Sigmoid colon (tissue), 7 donors: Measurements from ENCODE around the gene NCOR1. TPM values are rescaled to one million over a fixed set of nuclear protein-coding genes. Genes with fewer than 3 reads are reported as not detected.
A peak's percentile ranks its signal among the peaks of the same experiment; 100 is the strongest.

Experiments used
- DNase-seq: peaks from one replicate; pipeline ENCODE4 v3.0.0-alpha.2; 2019
- H3K27ac ChIP-seq, 4 donors: fragments of 200-600 bp; sonication (generic); one replicate each; pipeline ENCODE4 v1.5.1; 2016 to 2019; ENCODE audit warnings: mild to moderate bottlenecking in 1 of 4
- H3K27me3 ChIP-seq, 3 donors: fragments of 200-600 bp; sonication (generic); one replicate each; pipeline ENCODE4 v1.5.1; 2019; ENCODE audit warnings: mild to moderate bottlenecking in 1 of 3
- H3K36me3 ChIP-seq, 4 donors: fragments of 200-600 bp; sonication (generic); one replicate each; pipeline ENCODE4 v1.5.1; 2016 to 2019
- H3K4me1 ChIP-seq, 4 donors: fragments of 200-600 bp; sonication (generic); one replicate each; pipeline ENCODE4 v1.5.1; 2017 to 2019
- H3K4me3 ChIP-seq, 4 donors: fragments of 200-600 bp; sonication (generic); one replicate each; pipeline ENCODE4 v1.5.1; 2017 to 2019; ENCODE audit warnings: mild to moderate bottlenecking in 2 of 4, moderate library complexity in 1 of 4
- H3K9me3 ChIP-seq, 4 donors: fragments of 200-600 bp in 3 of 4; sonication (generic) in 3 of 4; one replicate each; pipeline versions ENCODE4 v1.5.1 to v1.6.1; 2013 to 2019
- EP300 ChIP-seq, 4 donors: sonication (generic); formaldehyde crosslinking; IDR thresholded peaks; one replicate each; pipeline ENCODE4 v1.6.1; 2017; ENCODE audit warnings: antibody characterized with exemption in 4 of 4
- POLR2A ChIP-seq, 2 donors: fragments of 450-650 bp; IDR thresholded peaks; one replicate each; pipeline ENCODE4 v1.6.1; 2016; ENCODE audit warnings: antibody characterized with exemption in 2 of 2, mild to moderate bottlenecking in 2 of 2, moderate library complexity in 2 of 2
- POLR2AphosphoS5 ChIP-seq, 4 donors: sonication (generic); formaldehyde crosslinking; IDR thresholded peaks; one replicate each; pipeline ENCODE4 v1.6.1; 2017; ENCODE audit warnings: antibody characterized with exemption in 4 of 4
- WGBS, 2 donors: extraction: QIAGEN DNeasy Blood & Tissue Kit; methylation state at CpG; one replicate each; pipeline ENCODE4 v1.1.7; 2013; 5-methylcytosine and 5-hydroxymethylcytosine counted together
- intact Hi-C: fragments of 100-400 bp; cut with DNase I; formaldehyde crosslinking; loops from one replicate; pipeline ENCODE4 v1.15.1; 2023
- polyA plus RNA-seq, 3 donors: library from polyadenylated mRNA; stranded (reverse); fragments of 200-250 nt; gene quantifications; one replicate each; pipeline ENCODE4 v1.2.3, GENCODE V29; 2013
- total RNA-seq, 4 donors: library from RNA; depleted of rRNA; stranded (reverse); fragments of >200 nt; gene quantifications; one replicate each; pipeline ENCODE4 v1.1.0, GENCODE V29; 2016
- TF ChIP-seq, protein P1 (sequence below), 4 experiments: fragments of 450-650 bp in 3 of 4; fragments of 200-600 bp in 1 of 4; IDR thresholded peaks; one replicate each; pipeline ENCODE4 v1.5.1; 2016 to 2019; ENCODE audit warnings: antibody characterized with exemption in 4 of 4, mild to moderate bottlenecking in 3 of 4, moderate library complexity in 2 of 4
- donor health status: healthy with polysubstance abuse.
- donor health status: Bipolar disorder and iron deficiency.
- donor health status: healthy.

NCOR1 gene
- total and polyA plus RNA-seq, 7 donors = 25.8 to 160 (median 93.1) TPM

DNA sequence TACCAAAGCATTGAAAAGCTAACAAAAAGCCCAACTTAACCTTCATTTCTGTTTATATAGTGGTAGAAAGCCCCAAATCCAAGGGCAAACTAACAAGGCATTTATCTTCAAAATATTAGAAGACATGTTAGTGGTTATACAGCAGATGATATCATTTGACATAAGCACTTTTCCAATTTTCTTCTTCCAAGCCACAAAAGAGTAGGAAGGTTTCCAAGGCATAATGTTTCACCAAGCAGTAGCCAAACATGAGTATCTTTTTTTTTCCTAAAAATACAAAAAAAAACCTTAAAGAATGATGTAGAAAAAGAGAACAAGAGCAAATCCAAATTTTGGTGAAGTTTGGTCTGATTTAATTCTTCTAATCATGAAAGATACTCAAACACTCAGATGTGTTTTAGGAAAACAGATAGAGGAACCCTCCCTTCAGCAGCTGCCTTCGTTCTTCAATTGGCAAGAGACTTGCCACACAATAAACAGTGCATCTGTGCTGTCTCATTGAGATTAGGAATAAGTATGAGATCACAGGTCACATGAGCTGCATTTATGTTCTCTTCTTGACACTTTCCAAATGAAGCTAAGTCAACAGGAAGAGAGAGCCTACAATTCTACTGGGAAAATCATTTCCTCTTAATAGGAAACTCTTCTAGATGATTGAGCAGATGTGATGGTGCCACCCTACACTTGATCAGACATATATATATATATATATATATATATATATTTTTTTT, 109.0 kb downstream of the NCOR1 start:
- Histone ChIP-seq H3K27me3 (no peaks in the 10 kb centered on the region), H3K36me3 (peaks cover 0 to 37% (median 6%) of the 10 kb centered on the region in 4 donors), H3K27ac (peak overlapping the region; percentile 8 to 61 (median 40)), H3K4me1 (no peaks in the 10 kb centered on the region), H3K4me3 (no peak overlapping the region), H3K9me3 (no peaks in the 10 kb centered on the region)
- peak in 3 of 4 donors; percentile 61 to 67 (median 63) for TF ChIP-seq POLR2AphosphoS5 (IDR thresholded peaks at IDR 0.05)
- no peak for TF ChIP-seq EP300 (IDR thresholded peaks at IDR 0.05)
- 54 to 69% methylated on average over 1 of the region's 1 CpG for WGBS, 2 donors
- intact Hi-C loops = no loop called here
- no peak for DNase-seq

DNA sequence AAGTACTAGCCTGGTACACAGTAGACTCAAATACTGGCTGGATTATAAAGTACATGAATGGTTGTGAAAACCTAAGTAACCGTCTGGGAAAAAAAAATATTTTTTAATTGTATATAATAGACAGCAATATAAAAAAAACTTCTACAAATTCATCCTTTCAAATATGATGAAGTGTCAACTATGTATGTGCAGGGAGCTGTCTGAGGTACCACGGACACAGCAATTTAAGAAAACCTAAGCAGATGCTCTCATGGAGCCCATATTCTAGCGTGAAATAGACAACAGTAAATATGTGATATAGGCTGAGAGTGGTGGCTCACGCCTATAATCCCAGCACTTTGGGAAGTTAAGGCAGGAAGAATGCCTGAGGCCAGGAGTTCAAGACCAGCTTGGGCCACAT, 111.1 kb downstream of the NCOR1 start:
- TF ChIP-seq POLR2AphosphoS5 (IDR thresholded peaks at IDR 0.05) = no peak
- no peak for TF ChIP-seq EP300 (IDR thresholded peaks at IDR 0.05)
- TF ChIP-seq, protein P1, sequence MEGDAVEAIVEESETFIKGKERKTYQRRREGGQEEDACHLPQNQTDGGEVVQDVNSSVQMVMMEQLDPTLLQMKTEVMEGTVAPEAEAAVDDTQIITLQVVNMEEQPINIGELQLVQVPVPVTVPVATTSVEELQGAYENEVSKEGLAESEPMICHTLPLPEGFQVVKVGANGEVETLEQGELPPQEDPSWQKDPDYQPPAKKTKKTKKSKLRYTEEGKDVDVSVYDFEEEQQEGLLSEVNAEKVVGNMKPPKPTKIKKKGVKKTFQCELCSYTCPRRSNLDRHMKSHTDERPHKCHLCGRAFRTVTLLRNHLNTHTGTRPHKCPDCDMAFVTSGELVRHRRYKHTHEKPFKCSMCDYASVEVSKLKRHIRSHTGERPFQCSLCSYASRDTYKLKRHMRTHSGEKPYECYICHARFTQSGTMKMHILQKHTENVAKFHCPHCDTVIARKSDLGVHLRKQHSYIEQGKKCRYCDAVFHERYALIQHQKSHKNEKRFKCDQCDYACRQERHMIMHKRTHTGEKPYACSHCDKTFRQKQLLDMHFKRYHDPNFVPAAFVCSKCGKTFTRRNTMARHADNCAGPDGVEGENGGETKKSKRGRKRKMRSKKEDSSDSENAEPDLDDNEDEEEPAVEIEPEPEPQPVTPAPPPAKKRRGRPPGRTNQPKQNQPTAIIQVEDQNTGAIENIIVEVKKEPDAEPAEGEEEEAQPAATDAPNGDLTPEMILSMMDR (IDR thresholded peaks at IDR 0.05) = no peak
- no peak for TF ChIP-seq POLR2A (IDR thresholded peaks at IDR 0.05)
- 93 to 97% methylated on average over 4 of the region's 4 CpGs for WGBS, 2 donors
- no peaks in the 10 kb centered on the region for H3K4me1 ChIP-seq
- intact Hi-C loops = loop anchor here (5.0 kb wide), 1 partner anchor 102 kb away; no protein-coding TSS in a partner anchor
- no peak for DNase-seq
- no peak overlapping the region for H3K4me3 ChIP-seq
- H3K9me3 ChIP-seq = no peaks in the 10 kb centered on the region
- H3K27me3 ChIP-seq = no peaks in the 10 kb centered on the region
- no peak overlapping the region for H3K27ac ChIP-seq
- peaks cover 0 to 55% (median 6%) of the 10 kb centered on the region in 4 donors for H3K36me3 ChIP-seq

DNA sequence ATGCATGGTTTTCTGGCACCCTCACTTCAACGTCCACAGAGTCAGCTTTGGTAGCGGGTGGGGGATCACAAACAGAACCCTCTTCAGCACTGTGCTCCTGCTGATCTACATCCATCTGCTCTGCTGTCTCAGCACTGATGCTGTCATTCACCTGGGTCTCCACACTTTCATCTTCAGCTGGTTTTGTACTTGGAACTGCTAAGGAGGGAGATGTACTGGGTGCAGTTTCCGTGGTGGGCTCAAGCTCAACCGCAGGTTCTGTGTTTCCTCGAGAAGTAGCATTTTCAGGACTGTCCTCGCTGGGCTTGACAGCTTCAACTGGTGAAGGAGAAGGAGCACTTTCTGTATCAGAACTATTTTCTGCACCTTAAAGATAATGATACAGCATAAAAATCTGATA, 113.9 kb downstream of the NCOR1 start:
- H3K9me3 ChIP-seq = no peaks in the 10 kb centered on the region
- no peaks in the 10 kb centered on the region for H3K27me3 ChIP-seq
- H3K27ac ChIP-seq = no peak overlapping the region
- TF ChIP-seq POLR2AphosphoS5 (IDR thresholded peaks at IDR 0.05) = no peak
- TF ChIP-seq, protein P1 (IDR thresholded peaks at IDR 0.05) = no peak
- TF ChIP-seq POLR2A (IDR thresholded peaks at IDR 0.05) = no peak
- no peak for TF ChIP-seq EP300 (IDR thresholded peaks at IDR 0.05)
- no peak for DNase-seq
- WGBS, 2 donors = 92 to 94% methylated on average over 6 of the region's 6 CpGs
- H3K4me3 ChIP-seq = no peak overlapping the region
- H3K4me1 ChIP-seq = no peaks in the 10 kb centered on the region
- H3K36me3 ChIP-seq = peaks cover 6 to 58% (median 19%) of the 10 kb centered on the region in 4 donors
- intact Hi-C loops = loop anchor here (5.0 kb wide), 1 partner anchor 99 kb away; no protein-coding TSS in a partner anchor

DNA sequence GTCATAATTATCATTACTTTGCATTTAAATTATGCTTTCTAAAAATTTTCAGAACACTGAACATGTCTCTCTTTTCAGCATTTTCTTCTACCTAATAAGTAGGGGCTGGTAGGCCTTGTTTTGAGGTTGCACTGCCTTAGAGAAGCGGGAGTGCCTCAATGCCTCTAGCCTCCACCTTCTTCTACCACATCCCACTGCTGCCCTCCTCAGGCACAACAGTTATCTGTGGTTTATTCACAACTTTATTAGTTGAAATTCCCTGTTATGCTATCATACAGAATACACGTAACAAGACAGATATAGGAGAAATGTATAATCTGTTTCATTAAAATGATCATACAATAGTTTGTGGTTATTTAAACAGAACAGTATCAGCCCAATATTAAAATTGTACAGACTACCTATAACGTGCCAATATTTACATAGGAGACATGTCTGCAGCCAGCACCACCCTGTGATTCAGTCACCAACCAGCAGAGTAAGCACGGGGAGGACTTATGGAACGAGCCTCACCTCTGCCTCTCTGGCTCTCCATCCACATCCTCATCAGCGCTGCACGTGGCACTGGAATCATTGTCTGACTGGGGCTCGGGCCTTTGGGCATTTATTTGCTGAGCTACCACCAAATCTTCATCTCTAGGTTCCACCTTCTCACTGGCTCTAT, 114.5 kb downstream of the NCOR1 start:
- Histone ChIP-seq H3K27ac (no peak overlapping the region), H3K4me3 (no peak overlapping the region), H3K36me3 (peaks cover 6 to 63% (median 19%) of the 10 kb centered on the region in 4 donors), H3K9me3 (no peaks in the 10 kb centered on the region), H3K4me1 (no peaks in the 10 kb centered on the region), H3K27me3 (no peaks in the 10 kb centered on the region)
- DNase-seq = no peak
- TF ChIP-seq, protein P1 (IDR thresholded peaks at IDR 0.05) = peak in 1 of 4 experiments; percentile 4
- no peak for TF ChIP-seq POLR2AphosphoS5 (IDR thresholded peaks at IDR 0.05)
- 84 to 92% methylated on average over 8 of the region's 8 CpGs for WGBS, 2 donors
- intact Hi-C loops = loop anchor here (5.0 kb wide), 1 partner anchor 99 kb away; no protein-coding TSS in a partner anchor

GRCh38 chr17:16091773-16092172, 123.6 kb downstream of the NCOR1 start:
- no peak for DNase-seq
- Histone ChIP-seq H3K9me3 (no peaks in the 10 kb centered on the region), H3K27ac (no peak overlapping the region), H3K36me3 (peaks cover 0 to 48% (median 12%) of the 10 kb centered on the region in 4 donors), H3K27me3 (no peaks in the 10 kb centered on the region), H3K4me3 (no peak overlapping the region), H3K4me1 (no peaks in the 10 kb centered on the region)
- intact Hi-C loops = no loop called here
- no peak for TF ChIP-seq EP300 (IDR thresholded peaks at IDR 0.05)
- no peak for TF ChIP-seq POLR2AphosphoS5 (IDR thresholded peaks at IDR 0.05)
- TF ChIP-seq, protein P1 (IDR thresholded peaks at IDR 0.05) = no peak
- no peak for TF ChIP-seq POLR2A (IDR thresholded peaks at IDR 0.05)
- 97% methylated on average over 4 of the region's 4 CpGs for WGBS, 2 donors
